HG02610 (cell line): ENCODE measurements around the gene CCNB2.
"Not testable (repeated sequence)": the region's sequence is repeated elsewhere in the genome, so short reads cannot be mapped to it uniquely, and the experiment has no call there.

Experiments
- ATAC-seq: cut with Tn5 transposase; IDR thresholded peaks from one replicate; pipeline ENCODE4 v1.9.1; 2021; ENCODE audit warnings: mild to moderate bottlenecking, moderate library complexity; ENCODE audit not compliant: unreplicated experiment

The CCNB2 gene

GRCh38 chr15:59104912-59105732, at the start of gene CCNB2:
TSS of gene CCNB2 (plus strand) at chr15:59105146. CDS start at chr15:59105269, 123 bp downstream.
- peak; percentile 99 for ATAC-seq

- ATAC-seq, result no peak
Observed at GRCh38 chr15:59059076-59059597, 45.8 kb upstream of the CCNB2 start.

- ATAC-seq, result no peak
Observed at GRCh38 chr15:59060348-59060747, 44.6 kb upstream of the CCNB2 start.

GRCh38 chr15:59063042-59063441, 41.9 kb upstream of the CCNB2 start:
- no peak for ATAC-seq

GRCh38 chr15:59069430-59069829, 35.5 kb upstream of the CCNB2 start:
- no peak for ATAC-seq

- no peak for ATAC-seq
Observed at GRCh38 chr15:59074607-59075006, 30.3 kb upstream of the CCNB2 start.

GRCh38 chr15:59087731-59088130, 17.2 kb upstream of the CCNB2 start:
- ATAC-seq, result no peak

GRCh38 chr15:59094077-59094476, 10.9 kb upstream of the CCNB2 start:
- ATAC-seq, result no peak

- no peak for ATAC-seq
Observed at GRCh38 chr15:59096429-59096828, 8.5 kb upstream of the CCNB2 start.

- ATAC-seq, result no peak
Observed at GRCh38 chr15:59099162-59099685, 5.7 kb upstream of the CCNB2 start.

- ATAC-seq, result no peak
Observed at GRCh38 chr15:59104602-59104911, 389 bp upstream of the CCNB2 start.

- no peak for ATAC-seq
Observed at GRCh38 chr15:59105854-59106253, 908 bp downstream of the CCNB2 start.

GRCh38 chr15:59111251-59111650, 6.3 kb downstream of the CCNB2 start:
- ATAC-seq, result no peak

- no peak for ATAC-seq
Observed at GRCh38 chr15:59115047-59115446, 10.1 kb downstream of the CCNB2 start.

- ATAC-seq, result no peak
Observed at GRCh38 chr15:59116141-59116540, 11.2 kb downstream of the CCNB2 start.

GRCh38 chr15:59116771-59117170, 11.8 kb downstream of the CCNB2 start:
- ATAC-seq, result no peak

- no peak for ATAC-seq
Observed at GRCh38 chr15:59119625-59120024, 14.7 kb downstream of the CCNB2 start.

- no peak for ATAC-seq
Observed at GRCh38 chr15:59120937-59121336, 16.0 kb downstream of the CCNB2 start.

GRCh38 chr15:59124261-59124660, 19.3 kb downstream of the CCNB2 start:
- no peak for ATAC-seq

GRCh38 chr15:59125683-59126082, 20.7 kb downstream of the CCNB2 start:
- ATAC-seq, result not testable (repeated sequence)

GRCh38 chr15:59127255-59127654, 22.3 kb downstream of the CCNB2 start:
- ATAC-seq, result not testable (repeated sequence)

- ATAC-seq, result no peak
Observed at GRCh38 chr15:59131456-59131855, 26.5 kb downstream of the CCNB2 start.
